ENCODE data around the gene FOXP3. TPM values are rescaled to one million over a fixed set of nuclear protein-coding genes. Genes with fewer than 3 reads are reported as not detected.
A peak's percentile ranks its signal among the peaks of the same experiment; 100 is the strongest.

FOXP3 gene, protein sequence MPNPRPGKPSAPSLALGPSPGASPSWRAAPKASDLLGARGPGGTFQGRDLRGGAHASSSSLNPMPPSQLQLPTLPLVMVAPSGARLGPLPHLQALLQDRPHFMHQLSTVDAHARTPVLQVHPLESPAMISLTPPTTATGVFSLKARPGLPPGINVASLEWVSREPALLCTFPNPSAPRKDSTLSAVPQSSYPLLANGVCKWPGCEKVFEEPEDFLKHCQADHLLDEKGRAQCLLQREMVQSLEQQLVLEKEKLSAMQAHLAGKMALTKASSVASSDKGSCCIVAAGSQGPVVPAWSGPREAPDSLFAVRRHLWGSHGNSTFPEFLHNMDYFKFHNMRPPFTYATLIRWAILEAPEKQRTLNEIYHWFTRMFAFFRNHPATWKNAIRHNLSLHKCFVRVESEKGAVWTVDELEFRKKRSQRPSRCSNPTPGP
- total RNA-seq (2012; rRNA removed) (not detected in 2 replicates), polyA plus RNA-seq (2012; rRNA removed) (0.05 TPM in 1 of 2 replicates, not detected in the other), Bru-seq, nascent RNA (percentile 14 among the genes with signal in this experiment), BruChase-seq, experiment 1, labeled RNA remaining after a 6-hour chase (percentile 11 among the genes with signal in this experiment), BruChase-seq, experiment 2, labeled RNA remaining after a 2-hour chase (percentile 10 among the genes with signal in this experiment)
- 0.04 and 0.07 TPM in 2 replicates for polyA plus RNA-seq (2012; cell fraction: cytosol; rRNA removed)
- polyA plus RNA-seq (2012; cell fraction: nucleus; rRNA removed; ENCODE audit: low replicate concordance) = 0.09 and 0.14 TPM in 2 replicates
- long read RNA-seq = 0 reads

DNA sequence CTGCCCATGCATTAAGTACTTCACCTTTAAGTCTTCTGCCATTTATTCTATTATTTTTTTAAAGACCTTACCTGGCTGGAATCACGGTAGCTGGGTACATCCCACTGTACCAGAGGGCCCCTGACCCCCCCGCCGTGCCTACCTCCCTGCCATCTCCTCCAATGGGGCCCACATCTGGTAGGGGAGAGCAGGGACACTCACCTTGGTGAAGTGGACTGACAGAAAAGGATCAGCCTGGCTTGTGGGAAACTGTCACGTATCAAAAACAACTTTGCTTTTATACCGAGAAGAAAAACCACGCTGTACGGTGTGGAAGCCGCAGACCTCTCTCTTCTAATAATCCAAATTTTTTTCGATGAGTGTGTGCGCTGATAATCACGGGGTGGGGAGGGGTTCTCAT is at the start of gene FOXP3:
FOXP3 (minus strand) TSS at position 251 of the 400 bp plus-strand sequence. CDS start 6,205 bp downstream, outside the sequence.
- Histone ChIP-seq H2BK15ac (ENCODE audit: low read depth, low read length) (no peak within 1 kb of the TSS), H3K18ac (ENCODE audit: low read depth, low read length) (no peak within 1 kb of the TSS), H3K4me1 (ENCODE audit: control insufficient read depth, insufficient read depth, low read length) (no peaks in the 10 kb centered on the region), H3K9ac (ENCODE audit: low read depth, low read length) (no peak within 1 kb of the TSS), H4K91ac (ENCODE audit: insufficient read depth, low read depth, low read length) (no peak within 1 kb of the TSS), H3K4me3 (ENCODE audit: insufficient read depth, low read depth, low read length) (no peak within 1 kb of the TSS), H2BK20ac (ENCODE audit: low read depth, low read length) (no peak within 1 kb of the TSS), H3K14ac (replicated peaks; ENCODE audit: low read depth, low read length) (no peak within 1 kb of the TSS), H2BK120ac (ENCODE audit: low read depth, low read length) (no peak within 1 kb of the TSS), H3K79me1 (ENCODE audit: low read depth in 1 of 2, low read length in 2 of 2) (no peaks in the 10 kb centered on the region), H2AK5ac (ENCODE audit: low read depth, low read length) (no peak within 1 kb of the TSS), H4K20me1 (ENCODE audit: insufficient read depth, low read length) (no peaks in the 10 kb centered on the region), H3K9me1 (ENCODE audit: insufficient read depth, low read length) (no peaks in the 10 kb centered on the region), H3K23ac (ENCODE audit: low read depth, low read length) (no peak within 1 kb of the TSS), H4K5ac (ENCODE audit: low read depth, low read length) (no peak within 1 kb of the TSS), H3K4ac (ENCODE audit: low read depth, low read length) (no peak within 1 kb of the TSS), H3K27me3 (ENCODE audit: control insufficient read depth, insufficient read depth, low read length) (peaks cover 5% of the 10 kb centered on the region; the same call in 1 of the 2 replicates), H3K9me3 (ENCODE audit: control insufficient read depth, insufficient read depth, low read length) (no peaks in the 10 kb centered on the region), H3K36me3 (ENCODE audit: control insufficient read depth, insufficient read depth, low read length) (no peaks in the 10 kb centered on the region), H2AFZ (replicated peaks; ENCODE audit: low read length, poor library complexity) (no peak within 1 kb of the TSS), H2BK5ac (ENCODE audit: low read depth, low read length, poor library complexity, severe bottlenecking) (no peak within 1 kb of the TSS), H3K4me2 (ENCODE audit: low read depth, low read length) (no peak within 1 kb of the TSS), H3K56ac (ENCODE audit: extremely low read depth, insufficient read depth, low read length) (no peak within 1 kb of the TSS), H3K27ac (ENCODE audit: insufficient read depth, low read length) (no peak within 1 kb of the TSS), H2AK9ac (replicated peaks; ENCODE audit: low read depth, low read length, poor library complexity) (no peak within 1 kb of the TSS), H4K8ac (ENCODE audit: low read depth in 2 of 2, low read length in 2 of 2) (no peak within 1 kb of the TSS)
- WGBS, 2 experiments (ENCODE audit: extremely low coverage in 2 of 2, insufficient read length in 1 of 2) = no CpG with 5 or more reads among the region's 11 CpGs
- in situ Hi-C loops (cut with MboI; ENCODE audit: low sequenced_read_pairs) (no loop called here), intact Hi-C loops (cut with micrococcal nuclease) (no loop called here), dilution Hi-C loops (cut with HindIII; ENCODE audit: low sequenced_read_pairs, unreplicated experiment) (no loop called here)
- no peak for DNase-seq
- TF ChIP-seq RAD21 (IDR thresholded peaks at IDR 0.05; ENCODE audit: low read length) (no peak), SMC3 (IDR thresholded peaks at IDR 0.05; ENCODE audit: low read depth, low read length) (no peak), NFE2L2 (IDR thresholded peaks at IDR 0.05; ENCODE audit: low read depth, low read length) (no peak), MAFK (IDR thresholded peaks at IDR 0.05; ENCODE audit: low read depth, low read length) (no peak), POLR2A (IDR thresholded peaks at IDR 0.05; ENCODE audit: low read depth, low read length) (no peak), FOS (IDR thresholded peaks at IDR 0.05; ENCODE audit: low read depth, low read length) (no peak), BHLHE40 (IDR thresholded peaks at IDR 0.05; ENCODE audit: low read depth, low read length) (no peak), RFX5 (IDR thresholded peaks at IDR 0.05; ENCODE audit: low read depth, low read length) (no peak)
- TF ChIP-seq, protein P1, sequence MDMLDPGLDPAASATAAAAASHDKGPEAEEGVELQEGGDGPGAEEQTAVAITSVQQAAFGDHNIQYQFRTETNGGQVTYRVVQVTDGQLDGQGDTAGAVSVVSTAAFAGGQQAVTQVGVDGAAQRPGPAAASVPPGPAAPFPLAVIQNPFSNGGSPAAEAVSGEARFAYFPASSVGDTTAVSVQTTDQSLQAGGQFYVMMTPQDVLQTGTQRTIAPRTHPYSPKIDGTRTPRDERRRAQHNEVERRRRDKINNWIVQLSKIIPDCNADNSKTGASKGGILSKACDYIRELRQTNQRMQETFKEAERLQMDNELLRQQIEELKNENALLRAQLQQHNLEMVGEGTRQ (IDR thresholded peaks at IDR 0.05; ENCODE audit: low read depth, low read length) = no peak
- TF ChIP-seq, protein P2, sequence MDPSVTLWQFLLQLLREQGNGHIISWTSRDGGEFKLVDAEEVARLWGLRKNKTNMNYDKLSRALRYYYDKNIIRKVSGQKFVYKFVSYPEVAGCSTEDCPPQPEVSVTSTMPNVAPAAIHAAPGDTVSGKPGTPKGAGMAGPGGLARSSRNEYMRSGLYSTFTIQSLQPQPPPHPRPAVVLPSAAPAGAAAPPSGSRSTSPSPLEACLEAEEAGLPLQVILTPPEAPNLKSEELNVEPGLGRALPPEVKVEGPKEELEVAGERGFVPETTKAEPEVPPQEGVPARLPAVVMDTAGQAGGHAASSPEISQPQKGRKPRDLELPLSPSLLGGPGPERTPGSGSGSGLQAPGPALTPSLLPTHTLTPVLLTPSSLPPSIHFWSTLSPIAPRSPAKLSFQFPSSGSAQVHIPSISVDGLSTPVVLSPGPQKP (IDR thresholded peaks at IDR 0.05; ENCODE audit: borderline replicate concordance, low read depth, low read length) = no peak
- no TSS peak for BruUV-seq (replicated peaks)
- CTCF ChIA-PET = no interaction called here
- ATAC-seq (ENCODE audit: low read depth) = no peak
- POLR2A ChIA-PET (ENCODE audit: unreplicated experiment) = no interaction called here
